H1 (cell line): Measurements from ENCODE around the gene ITIH1. TPM values are rescaled to one million over a fixed set of nuclear protein-coding genes. Genes with fewer than 3 reads are reported as not detected.

Experiments
- CTCF ChIA-PET: fragments of 300-600 bp; sonication (Branson Sonifier 250); formaldehyde crosslinking; loops from one replicate; lab custom pipeline; 2021; ENCODE audit not compliant: partially characterized antibody; lab: Charles Lee
- POLR2A ChIA-PET: fragments of 300-600 bp; sonication (Branson Sonifier 250); formaldehyde crosslinking; loops from one replicate; lab custom pipeline; 2021; ENCODE audit warnings: inconsistent platforms; ENCODE audit not compliant: partially characterized antibody; lab: Charles Lee
- DNase-seq, 2 experiments: peaks; one replicate each; pipeline versions ENCODE4 v3.0.0 to v3.0.0-alpha.2; 2010 to 2022; ENCODE audit warnings: low spot score in 2 of 2, low read depth in 1 of 2, mixed read lengths in 1 of 2
- FAIRE-seq: peaks from 2 replicates; lab custom pipeline; 2011; peaks lifted over from hg19 to GRCh38; lab: Jason Lieb, UNC
- H2AFZ ChIP-seq: 2 replicates; pipeline ENCODE4 v1.8.1; 2012; ENCODE audit warnings: low read length, inconsistent platforms
- H2AK5ac ChIP-seq: 2 replicates; pipeline ENCODE4 v1.6.1; 2013; ENCODE audit warnings: low read depth, low read length
- H2BK120ac ChIP-seq: replicated peaks from 2 replicates; pipeline ENCODE3; 2013; ENCODE audit warnings: low read depth, low read length, inconsistent platforms
- H2BK12ac ChIP-seq: 2 replicates; pipeline ENCODE4 v1.6.1; 2013; ENCODE audit warnings: low read depth, low read length
- H2BK15ac ChIP-seq: 2 replicates; pipeline ENCODE4 v1.6.1; 2013; ENCODE audit warnings: low read length
- H2BK20ac ChIP-seq: 2 replicates; pipeline ENCODE4 v1.6.1; 2013; ENCODE audit warnings: low read length
- H2BK5ac ChIP-seq: 2 replicates; pipeline ENCODE4 v1.6.1; 2013; ENCODE audit warnings: low read depth, low read length
- H3K14ac ChIP-seq: 2 replicates; pipeline ENCODE4 v1.6.1; 2013; ENCODE audit warnings: inconsistent platforms; ENCODE audit not compliant: insufficient read length
- H3K18ac ChIP-seq: 2 replicates; pipeline ENCODE4 v1.6.1; 2013; ENCODE audit warnings: low read length; ENCODE audit errors: extremely low read depth
- H3K23ac ChIP-seq: 2 replicates; pipeline ENCODE4 v1.6.1; 2013; ENCODE audit warnings: inconsistent platforms; ENCODE audit not compliant: insufficient read length
- H3K23me2 ChIP-seq: 2 replicates; pipeline ENCODE4 v1.6.1; 2013; ENCODE audit warnings: low read depth, low read length
- H3K27ac ChIP-seq: 2 replicates; pipeline ENCODE4 v1.6.1; 2011; ENCODE audit warnings: low read depth, low read length, inconsistent platforms
- H3K27me3 ChIP-seq, 4 experiments: replicated peaks in 1 of 4; 1 replicate in 1 of 4; 2 replicates in 3 of 4; pipeline versions ENCODE4 v1.6.1 to v1.8.1; 2011 to 2013; ENCODE audit warnings: low read length in 3 of 4, mild to moderate bottlenecking in 3 of 4, inconsistent platforms in 2 of 4, mixed read lengths in 2 of 4, moderate library complexity in 1 of 4; ENCODE audit not compliant: control insufficient read depth in 3 of 4, insufficient read depth in 3 of 4; ENCODE audit errors: extremely low read depth in 1 of 4
- H3K36me3 ChIP-seq, 4 experiments: 2 replicates each; pipeline versions ENCODE4 v1.6.1 to v1.8.1; 2011 to 2013; ENCODE audit warnings: mild to moderate bottlenecking in 4 of 4, low read length in 3 of 4, moderate library complexity in 2 of 4, control low read depth in 1 of 4, inconsistent platforms in 1 of 4; ENCODE audit not compliant: insufficient read depth in 4 of 4, control insufficient read depth in 2 of 4
- H3K4ac ChIP-seq: replicated peaks from 2 replicates; pipeline ENCODE3; 2013; ENCODE audit warnings: low read length, low read depth, mixed read lengths, inconsistent platforms; ENCODE audit not compliant: insufficient read length
- H3K4me1 ChIP-seq, 4 experiments: replicated peaks in 1 of 4; 1 replicate in 1 of 4; 2 replicates in 3 of 4; pipeline versions ENCODE4 v1.6.1 to v1.8.1; 2011 to 2013; ENCODE audit warnings: low read length in 3 of 4, inconsistent platforms in 2 of 4, mixed read lengths in 1 of 4; ENCODE audit not compliant: insufficient read depth in 4 of 4, control insufficient read depth in 3 of 4
- H3K4me2 ChIP-seq, 2 experiments: 2 replicates each; pipeline versions ENCODE4 v1.6.1 to v1.8.1; 2011 to 2013; ENCODE audit warnings: low read depth in 2 of 2, low read length in 2 of 2, control low read depth in 1 of 2, inconsistent platforms in 1 of 2, mild to moderate bottlenecking in 1 of 2; ENCODE audit not compliant: insufficient read depth in 1 of 2
- H3K4me3 ChIP-seq, 4 experiments: fragments of 200-600, 300-600 bp in 1 of 4; sonication (generic), shearing (Covaris generic), sonication (Bioruptor Twin) in 1 of 4; 2 replicates each; pipeline versions ENCODE4 v1.5.1 to v1.8.1; 2011 to 2016; ENCODE audit warnings: low read length in 4 of 4, low read depth in 3 of 4, control low read depth in 2 of 4, inconsistent platforms in 2 of 4, mild to moderate bottlenecking in 2 of 4, mixed read lengths in 1 of 4, moderate library complexity in 1 of 4; ENCODE audit not compliant: insufficient read depth in 2 of 4; ENCODE audit errors: extremely low read depth in 1 of 4
- H3K56ac ChIP-seq: replicated peaks from 2 replicates; pipeline ENCODE3; 2013; ENCODE audit warnings: low read depth, mild to moderate bottlenecking, mixed read lengths, low read length, inconsistent platforms; ENCODE audit not compliant: insufficient read length
- H3K79me1 ChIP-seq: 2 replicates; pipeline ENCODE4 v1.6.1; 2013; ENCODE audit warnings: low read depth, low read length, control low read depth
- H3K79me2 ChIP-seq, 2 experiments: 2 replicates each; pipeline versions ENCODE4 v1.6.1 to v1.8.1; 2012 to 2013; ENCODE audit warnings: low read length in 2 of 2, mild to moderate bottlenecking in 2 of 2, inconsistent platforms in 1 of 2; ENCODE audit not compliant: insufficient read depth in 2 of 2, control insufficient read depth in 1 of 2
- H3K9ac ChIP-seq, 4 experiments: replicated peaks in 1 of 4; 1 replicate in 1 of 4; 2 replicates in 3 of 4; pipeline versions ENCODE4 v1.6.1 to v1.8.1; 2011 to 2013; ENCODE audit warnings: low read depth in 3 of 4, low read length in 3 of 4, control low read depth in 2 of 4, mild to moderate bottlenecking in 2 of 4, moderate library complexity in 2 of 4, inconsistent platforms in 1 of 4; ENCODE audit errors: extremely low read depth in 1 of 4
- H3K9me3 ChIP-seq, 2 experiments: 2 replicates each; pipeline versions ENCODE4 v1.6.1 to v1.8.1; 2012 to 2013; ENCODE audit warnings: mild to moderate bottlenecking in 2 of 2, moderate library complexity in 2 of 2, control low read depth in 1 of 2, inconsistent platforms in 1 of 2, low read depth in 1 of 2, low read length in 1 of 2, mixed read lengths in 1 of 2; ENCODE audit not compliant: insufficient read depth in 2 of 2
- H4K20me1 ChIP-seq, 2 experiments: replicated peaks in 1 of 2; 2 replicates each; pipeline versions ENCODE3 to v1.8.1; 2011 to 2013; ENCODE audit warnings: inconsistent platforms in 2 of 2, low read length in 2 of 2, mild to moderate bottlenecking in 1 of 2; ENCODE audit not compliant: insufficient read depth in 2 of 2, control insufficient read depth in 1 of 2
- H4K5ac ChIP-seq: 2 replicates; pipeline ENCODE4 v1.6.1; 2013; ENCODE audit warnings: low read length, low read depth, mixed read lengths, inconsistent platforms; ENCODE audit not compliant: insufficient read length
- H4K8ac ChIP-seq: 2 replicates; pipeline ENCODE4 v1.8.0; 2013; ENCODE audit warnings: mild to moderate bottlenecking, moderate library complexity, low read length, inconsistent platforms; ENCODE audit not compliant: insufficient read depth; ENCODE audit errors: extremely low read depth
- H4K91ac ChIP-seq: replicated peaks from 2 replicates; pipeline ENCODE3; 2013; ENCODE audit warnings: low read length, mixed read lengths, inconsistent platforms; ENCODE audit not compliant: insufficient read length
- CHD1 ChIP-seq: IDR thresholded peaks from 2 replicates; pipeline ENCODE4 v1.6.1; 2012; ENCODE audit warnings: low read depth, low read length, improper control_type of control experiment
- E2F6 ChIP-seq: IDR thresholded peaks from 2 replicates; pipeline ENCODE4 v1.6.1; 2012; ENCODE audit warnings: inconsistent platforms
- KDM5A ChIP-seq: fragments of 200-600 bp; IDR thresholded peaks from 2 replicates; pipeline ENCODE4 v1.7.1; 2012; ENCODE audit warnings: mild to moderate bottlenecking, low read length, inconsistent platforms, mixed read lengths
- RXRA ChIP-seq: IDR thresholded peaks from 2 replicates; pipeline ENCODE4 v1.6.1; 2011; ENCODE audit warnings: low read depth, mild to moderate bottlenecking, low read length, moderate library complexity; ENCODE audit not compliant: insufficient read depth
- SIX5 ChIP-seq: IDR thresholded peaks from 2 replicates; pipeline ENCODE4 v1.6.1; 2011; ENCODE audit warnings: mild to moderate bottlenecking, low read depth, low read length
- SP1 ChIP-seq: IDR thresholded peaks from 2 replicates; pipeline ENCODE4 v1.6.1; 2011; ENCODE audit warnings: low read depth, low read length
- TAF1 ChIP-seq: IDR thresholded peaks from 2 replicates; pipeline ENCODE4 v1.6.1; 2011; ENCODE audit warnings: mild to moderate bottlenecking, low read depth, low read length
- YY1 ChIP-seq: IDR thresholded peaks from 2 replicates; pipeline ENCODE4 v1.6.1; 2011; ENCODE audit warnings: low read depth, mild to moderate bottlenecking, low read length
- WGBS, 2 experiments: shearing (Covaris generic) in 1 of 2; methylation state at CpG; one replicate each; pipeline versions ENCODE4 v1.1.6 to v1.1.7; 2013 to 2015; ENCODE audit warnings: low lambda C conversion rate in 2 of 2, mixed read lengths in 2 of 2, inconsistent platforms in 1 of 2, low coverage in 1 of 2, missing lambda C conversion rate in 1 of 2; ENCODE audit not compliant: insufficient replicate concordance in 2 of 2, insufficient coverage in 1 of 2, insufficient read length in 1 of 2; ENCODE audit errors: extremely low coverage in 1 of 2, missing lambda C conversion rate in 1 of 2; 5-methylcytosine and 5-hydroxymethylcytosine counted together
- polyA plus RNA-seq, 7 experiments: library from polyadenylated mRNA; depleted of rRNA in 3 of 7; stranded (reverse) in 5 of 7; unstranded in 2 of 7; fragments of >200 nt in 5 of 7; fragments of 200-250 nt in 2 of 7; gene quantifications; 1 replicate in 5 of 7; 2 replicates in 1 of 7; 4 replicates in 1 of 7; pipeline versions ENCODE4 v1.2.1 to v1.2.3, GENCODE V29; 2011 to 2013; ENCODE audit warnings: missing spikeins in 2 of 7, mixed read lengths in 2 of 7
- total RNA-seq: library from RNA; stranded (reverse); fragmentation: NEBNext Ultra II Directional; extraction: Animal tissue kit (Norgen Biotek cat#: 25700); gene quantifications from 2 replicates; pipeline ENCODE4 v1.2.1, GENCODE V29; 2021

The ITIH1 gene
- total and polyA plus RNA-seq, 2 of the 8 experiments (the other 6 are each of a cell fraction or from before 2014, with no cell fraction given): not detected

GRCh38 chr3:52829906-52830463 lies 52.6 kb downstream of the ITIH1 start:
- Histone ChIP-seq H2BK120ac (no peak overlapping the region), H3K79me1 (no peaks in the 10 kb centered on the region), H3K9ac (no peak overlapping the region), H3K56ac (no peak overlapping the region), H3K36me3 (no peaks in the 10 kb centered on the region), H3K27ac (no peak overlapping the region), H3K4me2 (no peak overlapping the region), H3K4me1 (peaks cover 0 to 8% (median 2%) of the 10 kb centered on the region in 4 experiments; a peak in 2 of 7 replicates), H4K20me1 (no peaks in the 10 kb centered on the region), H3K27me3 (no peaks in the 10 kb centered on the region), H4K8ac (no peak overlapping the region), H3K79me2 (no peaks in the 10 kb centered on the region), H2AFZ (no peak overlapping the region), H3K23me2 (no peaks in the 10 kb centered on the region), H3K4me3 (no peak overlapping the region)
- WGBS, 2 experiments: 88% methylated on average over 10 of the region's 10 CpGs; no CpG with 5 or more reads in 1 of the 2 experiments
- no peak for DNase-seq
- TF ChIP-seq SP1 (no peak), KDM5A (no peak), CHD1 (no peak), RXRA (no peak), SIX5 (no peak), E2F6 (no peak), YY1 (no peak), TAF1 (no peak)
- TF ChIP-seq, all 59 proteins: peak for 0
- Histone ChIP-seq H3K23ac (no peak overlapping the region), H3K18ac (no peak overlapping the region), H4K5ac (no peak overlapping the region), H2BK20ac (no peak overlapping the region), H3K9me3 (no peaks in the 10 kb centered on the region), H2BK5ac (no peak overlapping the region), H3K4ac (no peak overlapping the region), H2BK12ac (no peak overlapping the region), H3K14ac (no peak overlapping the region), H4K91ac (no peak overlapping the region), H2AK5ac (no peak overlapping the region), H2BK15ac (no peak overlapping the region)
- ChIA-PET CTCF (interaction anchor here (0.6 to 4.7 kb wide), 5 partner anchors 9 to 382 kb away, joined by 3 to 24 read pairs (median 3); no protein-coding TSS in a partner anchor), POLR2A (interaction anchor here (1.2 kb wide), 1 partner anchor 10 kb away, joined by 8 read pairs; no protein-coding TSS in a partner anchor)
- no peak for FAIRE-seq
